B cell (primary cell): Measurements from ENCODE around the gene SNX24.

ENCODE experiments used
- EZH2 ChIP-seq: IDR thresholded peaks from 2 replicates; pipeline ENCODE4 v1.6.1; 2012; ENCODE audit warnings: borderline replicate concordance, low read depth, mild to moderate bottlenecking, moderate library complexity, low read length; ENCODE audit not compliant: insufficient read depth, poor library complexity, severe bottlenecking
- TF ChIP-seq, protein P1 (sequence below): fragments of 200-600 bp; IDR thresholded peaks from one replicate; pipeline ENCODE4 v1.8.0; 2022; ENCODE audit warnings: antibody characterized with exemption, mild to moderate bottlenecking

DNA sequence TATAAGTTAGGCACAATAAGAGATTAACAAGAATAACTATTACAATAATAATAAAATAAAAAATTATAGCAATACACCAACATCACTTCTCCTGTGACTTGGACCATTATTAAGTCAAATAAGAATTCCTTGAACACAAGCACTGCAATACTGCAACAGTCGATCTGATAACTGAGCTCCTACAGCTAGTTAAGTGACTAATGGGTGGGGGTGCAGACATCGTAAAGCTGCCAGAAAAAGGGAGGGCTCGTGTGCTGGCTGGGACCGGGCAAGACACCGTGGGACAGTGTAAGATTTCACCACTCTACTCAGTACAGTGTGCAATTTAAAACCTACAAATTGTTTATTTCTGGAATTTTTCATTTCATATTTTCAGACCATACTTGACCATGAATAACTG is 78.8 kb downstream of the SNX24 start:
- TF ChIP-seq, protein P1, sequence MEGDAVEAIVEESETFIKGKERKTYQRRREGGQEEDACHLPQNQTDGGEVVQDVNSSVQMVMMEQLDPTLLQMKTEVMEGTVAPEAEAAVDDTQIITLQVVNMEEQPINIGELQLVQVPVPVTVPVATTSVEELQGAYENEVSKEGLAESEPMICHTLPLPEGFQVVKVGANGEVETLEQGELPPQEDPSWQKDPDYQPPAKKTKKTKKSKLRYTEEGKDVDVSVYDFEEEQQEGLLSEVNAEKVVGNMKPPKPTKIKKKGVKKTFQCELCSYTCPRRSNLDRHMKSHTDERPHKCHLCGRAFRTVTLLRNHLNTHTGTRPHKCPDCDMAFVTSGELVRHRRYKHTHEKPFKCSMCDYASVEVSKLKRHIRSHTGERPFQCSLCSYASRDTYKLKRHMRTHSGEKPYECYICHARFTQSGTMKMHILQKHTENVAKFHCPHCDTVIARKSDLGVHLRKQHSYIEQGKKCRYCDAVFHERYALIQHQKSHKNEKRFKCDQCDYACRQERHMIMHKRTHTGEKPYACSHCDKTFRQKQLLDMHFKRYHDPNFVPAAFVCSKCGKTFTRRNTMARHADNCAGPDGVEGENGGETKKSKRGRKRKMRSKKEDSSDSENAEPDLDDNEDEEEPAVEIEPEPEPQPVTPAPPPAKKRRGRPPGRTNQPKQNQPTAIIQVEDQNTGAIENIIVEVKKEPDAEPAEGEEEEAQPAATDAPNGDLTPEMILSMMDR = no peak
- TF ChIP-seq EZH2 = no peak
